ENCODE results near the gene SCAANT1. TPM values are rescaled to one million over a fixed set of nuclear protein-coding genes. Genes with fewer than 3 reads are reported as not detected.

Gene SCAANT1
- total RNA-seq, 1 experiment from 2014 or later = not detected

- H2BK12ac ChIP-seq (ENCODE audit: insufficient read length, low read depth, low read length) = no peak overlapping the region
- H3K23ac ChIP-seq (ENCODE audit: insufficient read length, low read depth, low read length) = no peak overlapping the region
- H2BK5ac ChIP-seq (ENCODE audit: insufficient read length, low read length) = no peak overlapping the region
- H3K79me1 ChIP-seq (ENCODE audit: insufficient read depth, low read depth, low read length, poor library complexity, severe bottlenecking) = no peaks in the 10 kb centered on the region
- H3K4me2 ChIP-seq (ENCODE audit: insufficient read depth, insufficient read length, low read length) = no peak overlapping the region
- H3K27ac ChIP-seq (ENCODE audit: insufficient read length, low read depth, low read length) = no peak overlapping the region
- Mint-ChIP-seq H3K27ac (no peak overlapping the region), H3K27me3 (ENCODE audit: low read depth) (no peaks in the 10 kb centered on the region; the same call in 1 of the 2 replicates), H3K4me3 (no peak overlapping the region), H3K36me3 (ENCODE audit: insufficient read depth in 1 of 3, low read depth in 3 of 3) (peaks cover 7 to 21% (median 9%) of the 10 kb centered on the region in 3 experiments; a peak in 6 of 7 replicates), H3K9me3 (no peaks in the 10 kb centered on the region; a peak in 1 of 5 replicates), H3K4me1 (peaks cover 6 to 11% of the 10 kb centered on the region in 2 experiments)
- H3K9me3 ChIP-seq (ENCODE audit: control insufficient read depth, low read depth, low read length) = no peaks in the 10 kb centered on the region
- H3K23me2 ChIP-seq (ENCODE audit: insufficient read length, low read depth, low read length, poor library complexity, severe bottlenecking) = no peaks in the 10 kb centered on the region
- no peak overlapping the region for H4K91ac ChIP-seq (ENCODE audit: insufficient read length, low read depth, low read length)
- H2BK20ac ChIP-seq (ENCODE audit: low read depth, low read length, poor library complexity, severe bottlenecking) = no peak overlapping the region
- no CpG with 5 or more reads among the region's 4 CpGs for WGBS (ENCODE audit: extremely low coverage, insufficient read length, low lambda C conversion rate)
- no peaks in the 10 kb centered on the region for H4K20me1 ChIP-seq (ENCODE audit: control insufficient read depth, insufficient read depth, insufficient read length)
- no peak overlapping the region for H3K4ac ChIP-seq (ENCODE audit: low read depth, low read length)
- no peaks in the 10 kb centered on the region for H3K79me2 ChIP-seq (ENCODE audit: insufficient read depth, low read length)
- H3K14ac ChIP-seq (ENCODE audit: insufficient read depth, low read length) = no peak overlapping the region
- TF ChIP-seq CTCF (conservative IDR thresholded peaks at IDR 0.05) = no peak
- no peak overlapping the region for H3K18ac ChIP-seq (ENCODE audit: insufficient read length, low read depth, low read length)
- no peak for DNase-seq
- no peak overlapping the region for H2BK15ac ChIP-seq (ENCODE audit: low read depth, low read length)
- no peak overlapping the region for H4K5ac ChIP-seq (ENCODE audit: insufficient read length, low read depth, low read length)
- H3K56ac ChIP-seq (ENCODE audit: insufficient read length, low read depth, low read length) = no peak overlapping the region
- no peaks in the 10 kb centered on the region for H3K27me3 ChIP-seq (ENCODE audit: insufficient read depth, low read length)
- no peak overlapping the region for H2AFZ ChIP-seq (ENCODE audit: low read length)
- H2BK120ac ChIP-seq (ENCODE audit: low read depth, low read length, poor library complexity, severe bottlenecking) = no peak overlapping the region
- H3T11ph ChIP-seq (ENCODE audit: low read length) = no peak overlapping the region
- H3K4me1 ChIP-seq (ENCODE audit: insufficient read depth, low read length) = no peaks in the 10 kb centered on the region
- H4K8ac ChIP-seq (replicated peaks; ENCODE audit: insufficient read length, low read depth, low read length) = no peak overlapping the region
- no peak overlapping the region for H2AK5ac ChIP-seq (ENCODE audit: insufficient read length, low read length)
- no peak overlapping the region for H3K9ac ChIP-seq (ENCODE audit: extremely low read depth, insufficient read length, low read length)
Measured at GRCh38 chr3:63905731-63906620, 6.2 kb downstream of the SCAANT1 start.

All from H9 (cell line).